ENCODE data around the gene EPHB1. TPM values are rescaled to one million over a fixed set of nuclear protein-coding genes. Genes with fewer than 3 reads are reported as not detected.
"Not testable (repeated sequence)": the region's sequence is repeated elsewhere in the genome, so short reads cannot be mapped to it uniquely, and the experiment has no call there.

EPHB1 gene
- total RNA-seq, 1 experiment from 2014 or later: 0.73 TPM

GRCh38 chr3:134998158-134998557 is 203.1 kb downstream of the EPHB1 start:
- peaks cover 54% of the 10 kb centered on the region for H3K27me3 Mint-ChIP-seq (ENCODE audit: unreplicated experiment)
- BruUV-seq (replicated peaks): no TSS peak
- no peak for DNase-seq
- peaks cover 2% of the 10 kb centered on the region for H3K9me3 Mint-ChIP-seq (ENCODE audit: low read depth, unreplicated experiment)
- no peaks in the 10 kb centered on the region for H3K4me1 Mint-ChIP-seq (ENCODE audit: low read depth, unreplicated experiment)
- H3K27ac Mint-ChIP-seq (ENCODE audit: unreplicated experiment): no peak overlapping the region
- TF ChIP-seq CTCF (IDR thresholded peaks at IDR 0.05; ENCODE audit: unreplicated experiment): no peak
- no peaks in the 10 kb centered on the region for H3K36me3 Mint-ChIP-seq (ENCODE audit: insufficient read depth, unreplicated experiment)
- intact Hi-C loops (cut with micrococcal nuclease; ENCODE audit: unreplicated experiment): no loop called here
- H3K4me3 Mint-ChIP-seq (ENCODE audit: low read depth, unreplicated experiment): no peak overlapping the region
- CTCF ChIA-PET: no interaction called here

GRCh38 chr3:134998855-134999254 is 203.8 kb downstream of the EPHB1 start:
- intact Hi-C loops (cut with micrococcal nuclease; ENCODE audit: unreplicated experiment): no loop called here
- Mint-ChIP-seq H3K9me3 (ENCODE audit: low read depth, unreplicated experiment) (peaks cover 2% of the 10 kb centered on the region), H3K27me3 (ENCODE audit: unreplicated experiment) (peaks cover 54% of the 10 kb centered on the region), H3K4me3 (ENCODE audit: low read depth, unreplicated experiment) (no peak overlapping the region), H3K36me3 (ENCODE audit: insufficient read depth, unreplicated experiment) (no peaks in the 10 kb centered on the region), H3K4me1 (ENCODE audit: low read depth, unreplicated experiment) (no peaks in the 10 kb centered on the region), H3K27ac (ENCODE audit: unreplicated experiment) (no peak overlapping the region)
- no TSS peak for BruUV-seq (replicated peaks)
- DNase-seq: no peak
- TF ChIP-seq CTCF (IDR thresholded peaks at IDR 0.05; ENCODE audit: unreplicated experiment): no peak
- CTCF ChIA-PET: no interaction called here

DNA sequence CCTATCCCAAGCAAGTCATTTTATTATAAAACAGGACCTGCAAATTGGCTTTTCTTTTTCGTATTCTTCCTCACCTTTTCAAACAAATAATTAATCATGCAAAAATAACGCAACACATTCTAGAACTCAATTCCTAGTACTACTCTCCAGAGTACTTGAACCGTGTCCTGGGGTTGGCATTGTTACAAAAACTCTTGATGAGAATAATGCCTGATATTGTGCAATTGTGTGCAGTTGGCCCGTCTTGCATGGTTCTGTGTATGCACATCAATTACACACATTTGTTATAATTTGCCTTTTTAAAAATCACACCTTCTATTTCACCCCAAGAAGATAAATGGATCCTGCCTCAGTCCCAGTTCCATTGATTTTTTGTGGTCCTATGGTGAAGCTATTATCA is 205.4 kb downstream of the EPHB1 start:
- no peaks in the 10 kb centered on the region for H3K4me1 Mint-ChIP-seq (ENCODE audit: low read depth, unreplicated experiment)
- no peak overlapping the region for H3K4me3 Mint-ChIP-seq (ENCODE audit: low read depth, unreplicated experiment)
- no peaks in the 10 kb centered on the region for H3K36me3 Mint-ChIP-seq (ENCODE audit: insufficient read depth, unreplicated experiment)
- intact Hi-C loops (cut with micrococcal nuclease; ENCODE audit: unreplicated experiment): no loop called here
- no peak for DNase-seq
- TF ChIP-seq CTCF (IDR thresholded peaks at IDR 0.05; ENCODE audit: unreplicated experiment): no peak
- BruUV-seq (replicated peaks): no TSS peak
- peaks cover 54% of the 10 kb centered on the region for H3K27me3 Mint-ChIP-seq (ENCODE audit: unreplicated experiment)
- H3K9me3 Mint-ChIP-seq (ENCODE audit: low read depth, unreplicated experiment): no peaks in the 10 kb centered on the region
- H3K27ac Mint-ChIP-seq (ENCODE audit: unreplicated experiment): no peak overlapping the region
- CTCF ChIA-PET: no interaction called here

GRCh38 chr3:135005616-135006015 is 210.6 kb downstream of the EPHB1 start:
- BruUV-seq (replicated peaks); H3K4me3 Mint-ChIP-seq (ENCODE audit: low read depth, unreplicated experiment); CTCF ChIA-PET; H3K36me3 Mint-ChIP-seq (ENCODE audit: insufficient read depth, unreplicated experiment); DNase-seq; intact Hi-C loops (cut with micrococcal nuclease; ENCODE audit: unreplicated experiment); H3K4me1 Mint-ChIP-seq (ENCODE audit: low read depth, unreplicated experiment); H3K27ac Mint-ChIP-seq (ENCODE audit: unreplicated experiment); H3K9me3 Mint-ChIP-seq (ENCODE audit: low read depth, unreplicated experiment): not testable (repeated sequence)
- peaks cover 16% of the 10 kb centered on the region for H3K27me3 Mint-ChIP-seq (ENCODE audit: unreplicated experiment)

- Mint-ChIP-seq H3K36me3 (ENCODE audit: insufficient read depth, unreplicated experiment) (no peaks in the 10 kb centered on the region), H3K27ac (ENCODE audit: unreplicated experiment) (no peak overlapping the region), H3K4me3 (ENCODE audit: low read depth, unreplicated experiment) (no peak overlapping the region), H3K9me3 (ENCODE audit: low read depth, unreplicated experiment) (peaks cover 3% of the 10 kb centered on the region), H3K27me3 (ENCODE audit: unreplicated experiment) (no peaks in the 10 kb centered on the region), H3K4me1 (ENCODE audit: low read depth, unreplicated experiment) (no peaks in the 10 kb centered on the region)
- intact Hi-C loops (cut with micrococcal nuclease; ENCODE audit: unreplicated experiment): no loop called here
- DNase-seq: no peak
- TF ChIP-seq CTCF (IDR thresholded peaks at IDR 0.05; ENCODE audit: unreplicated experiment): no peak
- CTCF ChIA-PET: no interaction called here
- no TSS peak for BruUV-seq (replicated peaks)
Observed at GRCh38 chr3:135007607-135008006, 212.5 kb downstream of the EPHB1 start.

Measured in Calu3 (cell line).